Measurements from ENCODE around the gene UBE2N. TPM values are rescaled to one million over a fixed set of nuclear protein-coding genes. Genes with fewer than 3 reads are reported as not detected.

The UBE2N gene
- total and polyA plus RNA-seq, 2 of the 8 experiments (the other 6 are each of a cell fraction or from before 2014, with no cell fraction given), result 108 to 225 TPM

DNA sequence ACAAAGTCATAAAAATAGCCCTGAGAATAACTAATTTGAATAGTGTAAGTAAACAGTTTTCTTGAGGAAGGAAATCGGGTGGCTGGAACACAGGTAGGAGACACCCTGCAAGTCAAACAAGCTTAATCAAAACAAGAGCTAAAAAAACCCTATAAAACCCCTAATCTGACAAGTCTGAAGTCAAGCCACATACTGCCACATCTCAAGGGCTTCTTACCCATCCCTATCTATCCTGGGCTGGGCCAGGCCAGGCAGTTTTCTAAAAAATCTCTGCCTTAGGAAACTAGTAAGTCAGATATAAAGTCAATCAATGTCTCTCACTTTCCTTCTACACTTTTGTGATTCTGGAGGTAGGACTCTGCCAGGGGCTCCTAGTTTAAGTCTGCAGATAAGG lies 15.3 kb downstream of the UBE2N start (continued):
- TF ChIP-seq MAFK (IDR thresholded peaks at IDR 0.05; ENCODE audit: low read depth, low read length), result no peak
- TF ChIP-seq POLR2AphosphoS5 (IDR thresholded peaks at IDR 0.05; ENCODE audit: low read depth, low read length), result no peak
- TF ChIP-seq EP300 (IDR thresholded peaks at IDR 0.05; ENCODE audit: borderline replicate concordance in 1 of 2, low read depth in 2 of 2, low read length in 2 of 2), result no peak
- no peak for TF ChIP-seq MAX (IDR thresholded peaks at IDR 0.05)
- no peak for TF ChIP-seq TCF12 (IDR thresholded peaks at IDR 0.05; ENCODE audit: low read depth, low read length)
